H1 (cell line): ENCODE measurements around the gene DUOXA2.

ENCODE experiments used
- CTCF ChIP-seq, 3 experiments: IDR thresholded peaks; 1 replicate in 2 of 3; 2 replicates in 1 of 3; pipeline versions ENCODE4 v1.5.1 to v1.6.1; 2011; ENCODE audit warnings: low read length in 3 of 3, mild to moderate bottlenecking in 3 of 3, inconsistent platforms in 2 of 3, low read depth in 1 of 3, moderate library complexity in 1 of 3; ENCODE audit not compliant: insufficient read depth in 1 of 3; ENCODE audit errors: control extremely low read depth in 1 of 3
- E2F6 ChIP-seq: IDR thresholded peaks from 2 replicates; pipeline ENCODE4 v1.6.1; 2012; ENCODE audit warnings: inconsistent platforms
- EP300 ChIP-seq, 2 experiments: IDR thresholded peaks; 1 replicate in 1 of 2; 2 replicates in 1 of 2; pipeline ENCODE4 v1.6.1; 2011 to 2012; ENCODE audit warnings: low read depth in 2 of 2, low read length in 2 of 2, mild to moderate bottlenecking in 2 of 2, borderline replicate concordance in 1 of 2, inconsistent platforms in 1 of 2, moderate library complexity in 1 of 2
- MAX ChIP-seq: IDR thresholded peaks from 2 replicates; pipeline ENCODE4 v1.6.1; 2012; ENCODE audit warnings: inconsistent platforms
- PHF8 ChIP-seq: fragments of 200-600 bp; sonication (generic); conservative IDR thresholded peaks from 2 replicates; pipeline ENCODE4 v1.7.1; 2012; ENCODE audit warnings: low read depth, mild to moderate bottlenecking, inconsistent platforms, low read length, moderate library complexity
- POLR2AphosphoS5 ChIP-seq: IDR thresholded peaks from 2 replicates; pipeline ENCODE4 v1.6.1; 2011; ENCODE audit warnings: low read depth, low read length
- SP1 ChIP-seq: IDR thresholded peaks from 2 replicates; pipeline ENCODE4 v1.6.1; 2011; ENCODE audit warnings: low read depth, low read length
- SP2 ChIP-seq: IDR thresholded peaks from 2 replicates; pipeline ENCODE4 v1.6.1; 2012; ENCODE audit warnings: mild to moderate bottlenecking, low read length, inconsistent platforms
- TAF1 ChIP-seq: IDR thresholded peaks from 2 replicates; pipeline ENCODE4 v1.6.1; 2011; ENCODE audit warnings: mild to moderate bottlenecking, low read depth, low read length

- TF ChIP-seq POLR2AphosphoS5 (no peak), SP1 (no peak), CTCF (IDR thresholded peaks at IDR 0.05; ENCODE audit: control extremely low read depth in 1 of 3, insufficient read depth in 1 of 3, low read depth in 1 of 3, low read length in 3 of 3) (no peak), EP300 (IDR thresholded peaks at IDR 0.05; ENCODE audit: borderline replicate concordance in 1 of 2, low read depth in 2 of 2, low read length in 2 of 2) (no peak), MAX (no peak), E2F6 (no peak), TAF1 (no peak), PHF8 (no peak), SP2 (no peak)
Observed at GRCh38 chr15:45089712-45090373, 24.3 kb upstream of the DUOXA2 start.
